H9 (cell line): ENCODE data around the gene SPRED3. TPM values are rescaled to one million over a fixed set of nuclear protein-coding genes. Genes with fewer than 3 reads are reported as not detected.

Experiments
- DNase-seq: peaks from one replicate; pipeline ENCODE4 v3.0.0-alpha.2; 2017
- H2AFZ ChIP-seq: one replicate; pipeline ENCODE4 v1.6.1; 2013; ENCODE audit warnings: mild to moderate bottlenecking, low read length, control low read depth, moderate library complexity
- H2AK5ac ChIP-seq: 2 replicates; pipeline ENCODE4 v1.6.1; 2013; ENCODE audit warnings: low read length, control low read depth, mixed read lengths; ENCODE audit not compliant: insufficient read length
- H2BK120ac ChIP-seq: one replicate; pipeline ENCODE4 v1.6.1; 2013; ENCODE audit warnings: low read depth, mild to moderate bottlenecking, low read length, control low read depth, inconsistent platforms; ENCODE audit not compliant: poor library complexity, severe bottlenecking
- H2BK12ac ChIP-seq: 2 replicates; pipeline ENCODE4 v1.6.1; 2013; ENCODE audit warnings: low read length, control low read depth, mixed read lengths, low read depth; ENCODE audit not compliant: insufficient read length
- H2BK15ac ChIP-seq: 2 replicates; pipeline ENCODE4 v1.6.1; 2013; ENCODE audit warnings: low read depth, low read length, control low read depth
- H2BK20ac ChIP-seq: one replicate; pipeline ENCODE4 v1.6.1; 2013; ENCODE audit warnings: low read depth, mild to moderate bottlenecking, low read length, control low read depth, inconsistent platforms; ENCODE audit not compliant: poor library complexity, severe bottlenecking
- H2BK5ac ChIP-seq: 2 replicates; pipeline ENCODE4 v1.6.1; 2013; ENCODE audit warnings: low read length, control low read depth, mixed read lengths; ENCODE audit not compliant: insufficient read length
- H3K14ac ChIP-seq: 2 replicates; pipeline ENCODE4 v1.6.1; 2013; ENCODE audit warnings: low read length, control low read depth; ENCODE audit not compliant: insufficient read depth
- H3K18ac ChIP-seq: 2 replicates; pipeline ENCODE4 v1.6.1; 2013; ENCODE audit warnings: low read depth, mild to moderate bottlenecking, mixed read lengths, low read length, control low read depth; ENCODE audit not compliant: insufficient read length
- H3K23ac ChIP-seq: 2 replicates; pipeline ENCODE4 v1.6.1; 2013; ENCODE audit warnings: low read length, control low read depth, mixed read lengths, low read depth; ENCODE audit not compliant: insufficient read length
- H3K23me2 ChIP-seq: 2 replicates; pipeline ENCODE4 v1.6.1; 2013; ENCODE audit warnings: low read depth, mild to moderate bottlenecking, mixed read lengths, low read length, control low read depth; ENCODE audit not compliant: insufficient read length, poor library complexity, severe bottlenecking
- H3K27ac ChIP-seq: 2 replicates; pipeline ENCODE4 v1.5.1; 2013; ENCODE audit warnings: low read length, control low read depth, mixed read lengths, low read depth; ENCODE audit not compliant: insufficient read length
- H3K27me3 ChIP-seq: 2 replicates; pipeline ENCODE4 v1.6.1; 2013; ENCODE audit warnings: low read length, control low read depth, inconsistent platforms; ENCODE audit not compliant: insufficient read depth
- H3K4ac ChIP-seq: 2 replicates; pipeline ENCODE4 v1.6.1; 2013; ENCODE audit warnings: low read depth, mild to moderate bottlenecking, control low read depth, inconsistent platforms, low read length, moderate library complexity
- H3K4me1 ChIP-seq: 2 replicates; pipeline ENCODE4 v1.6.1; 2013; ENCODE audit warnings: low read length, control low read depth, inconsistent platforms; ENCODE audit not compliant: insufficient read depth
- H3K4me2 ChIP-seq: 2 replicates; pipeline ENCODE4 v1.6.1; 2013; ENCODE audit warnings: low read length, control low read depth, mixed read lengths; ENCODE audit not compliant: insufficient read length, insufficient read depth
- H3K56ac ChIP-seq: 2 replicates; pipeline ENCODE4 v1.6.1; 2013; ENCODE audit warnings: low read depth, mild to moderate bottlenecking, mixed read lengths, low read length, control low read depth; ENCODE audit not compliant: insufficient read length
- H3K79me1 ChIP-seq: 2 replicates; pipeline ENCODE4 v1.6.1; 2013; ENCODE audit warnings: low read depth, mild to moderate bottlenecking, moderate library complexity, low read length, control low read depth, inconsistent platforms; ENCODE audit not compliant: insufficient read depth, poor library complexity, severe bottlenecking
- H3K79me2 ChIP-seq: 2 replicates; pipeline ENCODE4 v1.6.1; 2013; ENCODE audit warnings: low read length, control low read depth, inconsistent platforms; ENCODE audit not compliant: insufficient read depth
- H3K9ac ChIP-seq: 2 replicates; pipeline ENCODE4 v1.6.1; 2013; ENCODE audit warnings: low read length, control low read depth, mixed read lengths; ENCODE audit not compliant: insufficient read length; ENCODE audit errors: extremely low read depth
- H3K9me3 ChIP-seq: one replicate; pipeline ENCODE4 v1.6.1; 2013; ENCODE audit warnings: low read depth, low read length, inconsistent platforms; ENCODE audit not compliant: control insufficient read depth
- H3T11ph ChIP-seq: one replicate; pipeline ENCODE4 v1.6.1; 2013; ENCODE audit warnings: mild to moderate bottlenecking, low read length, control low read depth, inconsistent platforms
- H4K20me1 ChIP-seq: one replicate; pipeline ENCODE4 v1.6.1; 2013; ENCODE audit not compliant: control insufficient read depth, insufficient read length, insufficient read depth
- H4K5ac ChIP-seq: 2 replicates; pipeline ENCODE4 v1.6.1; 2013; ENCODE audit warnings: low read depth, mild to moderate bottlenecking, mixed read lengths, low read length, control low read depth; ENCODE audit not compliant: insufficient read length
- H4K8ac ChIP-seq: replicated peaks from 2 replicates; pipeline ENCODE4 v1.6.1; 2013; ENCODE audit warnings: low read length, control low read depth, mixed read lengths, low read depth; ENCODE audit not compliant: insufficient read length
- H4K91ac ChIP-seq: 2 replicates; pipeline ENCODE4 v1.6.1; 2013; ENCODE audit warnings: low read depth, mild to moderate bottlenecking, moderate library complexity, mixed read lengths, low read length, control low read depth; ENCODE audit not compliant: insufficient read length
- H3K27ac Mint-ChIP-seq, 3 experiments: 2 replicates in 2 of 3; 3 replicates in 1 of 3; pipeline ENCODE4 v1.8.0; 2020 to 2021; ENCODE audit warnings: mixed read lengths in 3 of 3, mild to moderate bottlenecking in 1 of 3, moderate library complexity in 1 of 3
- H3K27me3 Mint-ChIP-seq: 2 replicates; pipeline ENCODE4 v1.8.0; 2021; ENCODE audit warnings: low read depth, mild to moderate bottlenecking, moderate library complexity, mixed read lengths
- H3K36me3 Mint-ChIP-seq, 3 experiments: 2 replicates in 2 of 3; 3 replicates in 1 of 3; pipeline ENCODE4 v1.8.0; 2020 to 2021; ENCODE audit warnings: low read depth in 3 of 3, mixed read lengths in 3 of 3; ENCODE audit not compliant: insufficient read depth in 1 of 3
- H3K4me1 Mint-ChIP-seq, 2 experiments: 2 replicates each; pipeline ENCODE4 v1.8.0; 2020; ENCODE audit warnings: mixed read lengths in 2 of 2
- H3K4me3 Mint-ChIP-seq, 2 experiments: 2 replicates in 1 of 2; 3 replicates in 1 of 2; pipeline ENCODE4 v1.8.0; 2020 to 2021; ENCODE audit warnings: mild to moderate bottlenecking in 2 of 2, mixed read lengths in 2 of 2, moderate library complexity in 1 of 2
- H3K9me3 Mint-ChIP-seq, 2 experiments: 2 replicates in 1 of 2; 3 replicates in 1 of 2; pipeline ENCODE4 v1.8.0; 2020; ENCODE audit warnings: mild to moderate bottlenecking in 2 of 2, mixed read lengths in 2 of 2, moderate library complexity in 1 of 2
- CTCF ChIP-seq: fragments of 200-600 bp; sonication (generic); conservative IDR thresholded peaks from 3 replicates; pipeline ENCODE4 v1.8.0; 2021; ENCODE audit warnings: antibody characterized with exemption, mild to moderate bottlenecking
- WGBS: extraction: QIAGEN DNeasy Blood & Tissue Kit; methylation state at CpG from one replicate; pipeline ENCODE4 v1.1.7; 2013; ENCODE audit warnings: missing lambda C conversion rate, low lambda C conversion rate, mixed read lengths; ENCODE audit not compliant: insufficient read length; ENCODE audit errors: extremely low coverage; 5-methylcytosine and 5-hydroxymethylcytosine counted together
- total RNA-seq: library from RNA; stranded (reverse); gene quantifications from 2 replicates; pipeline ENCODE4 v1.2.1, GENCODE V29; 2021

Gene SPRED3
- total RNA-seq, 1 experiment from 2014 or later = 16.4 TPM

- no peak overlapping the region for H3K56ac ChIP-seq
- no peak overlapping the region for H2AFZ ChIP-seq
- no peak overlapping the region for H2BK5ac ChIP-seq
- no peak overlapping the region for H2BK120ac ChIP-seq
- no peak overlapping the region for H3K4me3 Mint-ChIP-seq
- H4K5ac ChIP-seq = no peak overlapping the region
- H3K27me3 Mint-ChIP-seq = peaks cover 69% of the 10 kb centered on the region
- H3K4ac ChIP-seq = no peak overlapping the region
- DNase-seq = no peak
- peaks cover 14% of the 10 kb centered on the region; the same call in 1 of the 2 replicates for H3K27me3 ChIP-seq
- H3K23me2 ChIP-seq = peaks cover 6% of the 10 kb centered on the region
- H3T11ph ChIP-seq = no peak overlapping the region
- no CpG with 5 or more reads among the region's 18 CpGs for WGBS
- H3K9ac ChIP-seq = no peak overlapping the region
- H2BK20ac ChIP-seq = no peak overlapping the region
- no peak overlapping the region for H3K27ac Mint-ChIP-seq
- H3K23ac ChIP-seq = no peak overlapping the region
- H3K18ac ChIP-seq = no peak overlapping the region
- no peaks in the 10 kb centered on the region; a peak in 2 of 7 replicates for H3K36me3 Mint-ChIP-seq
- H2BK15ac ChIP-seq = no peak overlapping the region
- H2BK12ac ChIP-seq = no peak overlapping the region
- no peak overlapping the region for H2AK5ac ChIP-seq
- H3K27ac ChIP-seq = no peak overlapping the region
- no peak for TF ChIP-seq CTCF
- no peaks in the 10 kb centered on the region for H3K9me3 Mint-ChIP-seq
- no peak overlapping the region for H3K4me2 ChIP-seq
- no peak overlapping the region for H4K8ac ChIP-seq
- no peaks in the 10 kb centered on the region for H4K20me1 ChIP-seq
- no peaks in the 10 kb centered on the region for H3K9me3 ChIP-seq
- H3K79me1 ChIP-seq = no peaks in the 10 kb centered on the region
- H3K79me2 ChIP-seq = no peaks in the 10 kb centered on the region
- no peak overlapping the region for H4K91ac ChIP-seq
- H3K4me1 ChIP-seq = no peaks in the 10 kb centered on the region
- no peak overlapping the region for H3K14ac ChIP-seq
- H3K4me1 Mint-ChIP-seq = peaks cover 10 to 17% of the 10 kb centered on the region in 2 experiments
These were observed 29.1 kb upstream of the SPRED3 start for GRCh38 chr19:38359242-38360021.
